NCI-H446 (cell line): ENCODE results near the gene PKP3.
"Not testable (repeated sequence)": the region's sequence is repeated elsewhere in the genome, so short reads cannot be mapped to it uniquely, and the experiment has no call there.

Experiments
- DNase-seq, 2 experiments: peaks; one replicate each; lab custom pipeline; 2025; lab: John Stamatoyannopoulos, UW

PKP3 gene

DNA sequence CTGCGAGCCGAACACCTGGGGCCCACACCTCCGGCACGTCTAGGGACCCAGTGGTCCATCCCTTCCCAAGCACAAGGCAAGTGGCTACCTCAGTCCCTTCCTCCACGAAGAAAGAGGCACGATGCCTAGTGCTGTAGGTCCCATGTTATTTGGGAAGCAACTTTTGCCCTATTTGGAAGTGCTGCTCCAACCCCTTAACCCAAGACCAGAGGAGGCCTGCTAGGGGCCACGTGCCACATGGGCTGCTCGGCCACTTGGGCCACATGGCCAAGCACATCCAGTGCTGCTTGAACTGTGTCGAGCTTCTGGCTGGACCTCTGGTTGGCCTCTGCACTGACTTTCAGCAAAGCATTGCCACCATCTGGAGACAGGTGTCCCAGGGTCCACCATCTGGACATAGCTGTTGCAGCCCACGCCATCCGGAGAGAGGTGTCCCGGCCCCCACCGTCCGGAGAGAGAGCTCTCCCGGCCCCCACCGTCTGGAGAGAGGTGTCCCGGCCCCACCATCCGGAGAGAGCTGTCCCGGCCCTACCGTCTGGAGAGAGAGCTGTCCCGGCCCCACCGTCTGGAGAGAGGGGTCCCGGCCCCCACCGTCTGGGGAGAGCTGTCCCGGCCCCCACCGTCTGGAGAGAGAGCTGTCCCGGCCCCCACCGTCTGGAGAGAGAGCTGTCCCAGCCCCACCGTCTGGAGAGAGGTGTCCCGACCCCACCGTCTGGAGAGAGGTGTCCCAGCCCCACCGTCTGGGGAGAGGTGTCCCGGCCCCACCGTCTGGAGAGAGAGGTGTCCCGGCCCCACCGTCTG lies 31.2 kb upstream of the PKP3 start:
- no peak for DNase-seq

DNA sequence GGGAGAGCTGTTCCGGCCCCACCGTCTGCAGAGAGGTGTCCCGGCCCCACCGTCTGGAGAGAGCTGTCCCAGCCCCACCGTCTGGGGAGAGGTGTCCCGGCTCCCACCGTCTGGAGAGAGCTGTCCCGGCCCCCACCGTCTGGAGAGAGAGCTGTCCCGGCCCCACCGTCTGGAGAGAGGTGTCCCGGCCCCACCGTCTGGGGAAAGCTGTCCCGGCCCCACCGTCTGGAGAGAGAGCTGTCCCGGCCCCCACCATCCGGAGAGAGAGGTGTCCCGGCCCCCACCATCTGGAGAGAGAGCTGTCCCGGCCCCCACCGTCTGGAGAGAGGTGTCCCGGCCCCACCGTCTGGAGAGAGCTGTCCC lies 30.6 kb upstream of the PKP3 start:
- not testable (repeated sequence) for DNase-seq

DNA sequence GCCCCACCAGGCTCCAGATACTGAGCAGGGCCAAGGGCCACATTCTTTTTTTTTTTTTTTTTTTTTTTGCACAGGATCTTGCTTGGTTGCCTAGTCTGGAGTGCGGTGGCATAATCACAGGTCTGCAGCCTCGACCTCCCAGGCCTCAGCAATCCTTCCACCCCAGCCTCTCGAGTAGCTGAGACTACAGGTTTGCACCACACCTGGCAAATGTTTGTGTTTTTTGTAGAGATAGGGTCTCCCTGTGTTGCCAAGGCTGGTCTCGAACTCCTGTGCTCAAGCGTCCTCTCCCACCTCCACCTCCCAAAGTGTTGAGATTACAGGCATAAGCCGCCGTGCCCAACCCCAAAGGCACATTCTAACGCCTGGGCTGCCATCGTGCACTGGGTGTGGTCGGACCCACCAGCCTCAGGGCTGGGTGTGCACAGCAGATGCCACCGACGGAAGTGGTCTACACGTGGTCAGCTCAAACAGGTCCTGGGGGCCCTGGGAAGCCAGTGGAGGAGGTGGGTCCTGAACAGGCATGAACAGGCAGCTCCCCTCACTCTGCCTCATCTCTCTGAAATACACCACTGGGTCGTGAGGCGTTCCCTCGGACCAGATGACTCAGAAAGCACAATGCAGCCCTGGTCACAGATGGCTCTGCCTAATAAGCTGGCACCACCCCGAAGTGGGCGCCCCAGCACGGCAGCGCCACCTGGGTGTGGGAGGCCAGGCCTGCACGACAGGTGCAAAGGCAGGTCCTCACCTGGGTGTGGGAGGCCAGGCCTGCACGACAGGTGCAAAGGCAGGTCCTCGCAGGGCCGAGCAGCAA lies 29.9 kb upstream of the PKP3 start:
- peak in 1 of 2 experiments; percentile 54 for DNase-seq

DNA sequence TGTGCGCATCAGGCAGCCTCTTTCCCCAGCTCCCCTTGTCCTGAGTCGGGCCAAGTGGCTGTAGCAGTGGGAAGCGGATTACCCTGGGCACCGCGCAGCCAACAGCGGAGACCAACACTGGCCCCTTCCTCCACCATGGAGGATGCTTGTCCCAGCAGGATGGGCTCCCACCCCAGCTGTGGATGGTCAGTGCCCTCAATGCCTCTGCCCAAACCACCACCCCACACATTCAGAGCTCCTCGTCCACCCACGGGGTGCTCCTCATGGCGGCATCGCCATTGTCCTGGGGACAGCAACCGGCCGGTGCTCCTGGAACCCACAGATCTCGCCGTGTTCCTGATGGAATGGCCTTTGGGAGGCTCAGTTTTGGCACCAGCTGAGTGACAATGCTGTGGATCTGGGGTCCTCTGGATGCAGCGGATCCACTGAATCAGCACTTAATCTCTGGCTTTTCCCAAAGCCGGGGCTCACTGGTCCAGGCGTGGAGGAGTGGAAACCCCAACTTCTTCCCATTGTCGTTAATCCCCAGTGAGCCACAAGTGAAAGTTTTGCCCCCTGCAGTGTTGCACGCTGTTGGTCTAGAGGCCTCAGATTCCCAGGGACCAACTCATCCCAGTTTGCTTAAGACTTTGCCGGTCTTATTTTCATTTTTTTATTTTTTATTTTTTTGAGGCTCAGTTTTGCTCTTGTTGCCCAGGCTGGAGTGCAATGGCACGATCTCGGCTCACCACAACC lies 28.9 kb upstream of the PKP3 start:
- no peak for DNase-seq

DNA sequence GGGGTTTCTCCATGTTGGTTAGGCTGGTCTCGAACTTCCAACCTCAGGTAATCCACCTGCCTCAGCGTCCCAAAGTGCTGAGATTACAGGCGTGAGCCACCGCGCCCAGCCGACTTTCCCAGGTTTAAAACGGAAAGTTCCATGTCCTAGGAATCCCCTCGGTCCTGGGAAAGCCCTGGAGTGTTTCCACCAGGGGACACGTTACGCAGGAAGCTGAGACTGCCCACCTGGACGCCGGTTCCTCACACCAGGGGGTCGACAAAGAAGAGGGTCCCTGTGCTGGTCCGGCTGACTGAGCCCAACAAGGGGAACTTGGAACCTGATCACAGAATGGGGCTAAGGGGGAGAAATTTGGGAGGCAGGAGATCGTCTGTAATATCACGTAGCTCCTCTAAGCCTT lies 28.2 kb upstream of the PKP3 start:
- no peak for DNase-seq

DNA sequence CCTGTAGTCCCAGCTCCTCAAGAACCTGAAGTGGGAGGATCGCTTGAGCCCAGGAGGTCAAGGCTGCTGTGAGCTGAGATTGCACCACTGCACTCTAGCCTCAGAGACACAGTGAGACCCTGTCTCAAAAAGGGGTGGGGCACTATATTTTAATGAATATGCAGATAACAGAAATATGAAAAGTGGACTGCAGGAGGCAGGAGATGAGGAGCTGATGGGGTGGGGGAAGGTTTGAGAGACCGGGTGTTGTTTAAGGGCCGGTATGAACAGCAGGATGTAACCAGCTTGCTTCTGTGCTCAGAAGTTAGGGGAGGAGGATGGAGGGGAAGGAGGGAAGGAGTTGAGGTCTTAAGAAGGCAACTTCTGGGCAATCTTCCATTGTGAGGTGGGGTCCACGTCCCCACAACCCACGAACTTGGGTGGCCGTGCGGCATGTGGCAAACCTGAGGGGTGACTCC lies 26.0 kb upstream of the PKP3 start:
- DNase-seq, result no peak

DNA sequence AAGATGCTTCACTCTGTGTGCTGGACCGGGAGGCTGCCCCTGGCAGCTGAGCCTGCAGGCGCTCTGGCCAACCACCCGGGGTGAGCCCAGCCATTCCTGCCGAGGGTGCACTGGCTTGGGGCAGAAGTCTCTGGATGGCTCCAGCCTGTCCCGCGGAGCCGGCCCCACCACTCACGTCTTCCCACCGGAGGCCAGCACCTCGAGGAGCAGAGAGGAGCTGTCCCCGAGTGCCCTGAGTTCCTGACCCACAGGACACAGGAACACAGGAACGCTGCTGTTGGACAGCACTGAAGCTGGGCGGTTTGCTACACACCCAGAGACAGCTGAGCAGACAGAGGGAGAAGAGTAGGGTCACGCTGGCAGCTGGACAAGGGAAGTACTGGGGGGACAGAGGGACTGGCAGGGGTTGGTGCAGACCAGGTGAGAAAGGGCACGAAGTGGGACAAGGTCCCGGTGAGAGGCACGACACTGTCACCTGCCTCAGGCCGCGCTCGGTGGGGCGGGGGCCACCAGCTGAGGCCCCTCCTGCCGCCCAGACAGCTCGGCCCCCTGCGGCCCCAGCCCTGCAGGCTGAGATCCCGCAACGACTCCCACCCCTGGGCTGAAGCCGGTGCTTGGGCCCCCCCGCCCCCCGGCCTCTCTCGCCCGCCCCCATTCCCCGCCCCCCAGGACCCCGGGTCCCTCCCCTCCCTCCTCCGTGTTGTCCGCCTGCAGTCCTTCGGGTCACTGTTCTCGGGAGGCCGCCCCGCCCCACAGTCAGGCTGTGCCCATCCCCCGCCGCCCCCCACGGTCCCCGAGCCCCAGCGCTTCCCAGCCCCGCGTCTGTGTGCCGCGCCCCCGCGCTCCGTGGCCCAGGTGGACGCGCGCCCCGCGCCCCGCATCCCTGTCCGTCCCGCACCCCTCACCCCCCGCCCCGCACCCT lies 25.3 kb upstream of the PKP3 start:
- no peak for DNase-seq

DNA sequence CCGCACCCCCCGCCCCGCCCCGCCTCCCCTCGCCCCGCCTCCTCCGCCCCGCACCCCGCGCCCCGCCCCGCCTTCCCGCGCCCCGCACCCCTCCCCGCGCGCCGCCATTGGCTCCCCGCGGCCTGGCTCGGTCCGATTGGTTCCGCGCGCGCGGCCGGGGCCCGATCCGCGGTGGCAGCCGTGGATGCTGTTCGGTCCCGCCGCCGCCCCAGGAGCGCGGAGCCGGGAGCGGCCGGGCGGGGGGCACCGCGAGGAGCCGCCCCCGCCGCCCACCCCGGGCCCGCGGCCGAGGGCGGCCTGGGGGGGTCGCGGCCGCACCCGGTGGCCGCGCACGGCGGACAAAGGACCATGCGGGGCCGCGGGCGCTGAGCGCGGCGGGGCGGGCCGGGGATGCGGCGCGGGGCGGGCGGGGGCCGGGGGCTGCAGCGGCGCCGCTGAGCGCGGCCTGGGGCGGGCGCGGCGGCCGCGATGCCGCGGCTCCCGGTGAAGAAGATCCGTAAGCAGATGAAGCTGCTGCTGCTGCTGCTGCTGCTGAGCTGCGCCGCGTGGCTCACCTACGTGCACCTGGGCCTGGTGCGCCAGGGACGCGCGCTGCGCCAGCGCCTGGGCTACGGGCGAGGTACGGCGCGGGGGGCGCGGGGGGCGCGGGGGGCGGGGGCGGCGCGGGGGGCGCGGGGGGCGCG lies 24.5 kb upstream of the PKP3 start, which contains the start of gene B4GALNT4:
Gene B4GALNT4 (plus strand): TSS at position 164 of the 683 bp plus-strand sequence. CDS start 305 bp downstream, at position 469.
- DNase-seq, result peak in 1 of 2 experiments; percentile 48

DNA sequence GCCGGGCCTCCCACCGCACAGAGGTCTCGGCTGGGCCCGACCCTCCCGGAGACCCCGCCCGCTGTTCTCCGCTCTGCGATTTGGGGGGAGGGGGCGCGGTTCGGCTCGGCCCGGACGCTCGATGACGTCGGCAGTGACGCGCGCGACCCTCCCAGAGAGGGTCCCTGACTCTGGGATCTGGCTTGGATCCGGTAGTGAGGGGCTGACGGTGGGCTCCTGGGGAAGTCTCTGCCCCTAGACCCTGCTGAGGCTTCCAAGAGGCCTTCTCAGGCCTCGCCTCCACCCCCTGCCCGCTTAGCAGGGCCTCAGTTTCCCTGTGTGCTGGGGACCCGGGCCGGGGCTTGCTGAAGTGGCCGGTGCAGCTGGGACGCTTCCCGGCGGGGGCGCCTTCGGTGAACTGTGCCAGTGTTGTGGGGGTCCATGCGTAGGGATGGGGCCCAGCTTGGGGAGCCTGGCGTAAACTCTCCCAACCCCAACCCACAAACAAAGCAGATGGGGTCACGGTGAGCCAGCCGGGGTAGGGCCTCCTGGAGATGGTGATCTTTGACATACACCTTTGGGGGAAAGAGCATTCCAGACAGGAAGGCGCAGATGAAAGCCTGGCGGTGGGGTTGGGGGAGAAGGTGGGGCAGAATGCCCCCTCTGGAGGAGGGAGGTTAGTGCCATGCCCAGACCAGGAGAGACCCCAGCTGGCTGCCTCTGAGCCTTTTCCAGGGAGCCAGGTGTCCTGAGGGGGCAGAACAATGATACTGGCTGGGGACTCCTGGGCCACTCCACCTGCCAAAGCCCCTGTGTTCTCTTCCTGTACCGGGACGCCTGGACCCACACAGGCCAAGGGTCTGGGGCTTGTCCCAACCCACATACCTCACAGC lies 23.7 kb upstream of the PKP3 start:
- DNase-seq, result no peak

DNA sequence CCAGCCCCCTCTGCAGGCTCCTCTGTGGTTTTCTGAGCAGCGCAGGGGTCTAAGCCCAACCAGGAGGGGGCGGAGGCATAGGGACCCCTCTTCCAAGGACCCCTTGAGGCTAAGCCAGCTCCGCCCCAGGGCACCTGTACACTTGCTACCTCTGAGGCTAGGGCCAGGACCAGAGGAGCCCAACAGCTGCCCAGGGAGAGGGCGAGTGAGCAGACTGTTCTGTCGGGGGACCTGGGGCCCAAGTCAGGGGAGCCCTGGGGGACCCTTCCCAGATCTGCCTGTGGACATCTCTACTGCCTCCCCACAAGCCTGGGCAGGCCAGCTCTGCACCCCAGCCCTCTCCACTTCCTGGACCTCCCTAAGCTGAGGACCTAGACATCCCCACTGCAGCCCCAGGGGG lies 23.0 kb upstream of the PKP3 start:
- DNase-seq, result no peak

DNA sequence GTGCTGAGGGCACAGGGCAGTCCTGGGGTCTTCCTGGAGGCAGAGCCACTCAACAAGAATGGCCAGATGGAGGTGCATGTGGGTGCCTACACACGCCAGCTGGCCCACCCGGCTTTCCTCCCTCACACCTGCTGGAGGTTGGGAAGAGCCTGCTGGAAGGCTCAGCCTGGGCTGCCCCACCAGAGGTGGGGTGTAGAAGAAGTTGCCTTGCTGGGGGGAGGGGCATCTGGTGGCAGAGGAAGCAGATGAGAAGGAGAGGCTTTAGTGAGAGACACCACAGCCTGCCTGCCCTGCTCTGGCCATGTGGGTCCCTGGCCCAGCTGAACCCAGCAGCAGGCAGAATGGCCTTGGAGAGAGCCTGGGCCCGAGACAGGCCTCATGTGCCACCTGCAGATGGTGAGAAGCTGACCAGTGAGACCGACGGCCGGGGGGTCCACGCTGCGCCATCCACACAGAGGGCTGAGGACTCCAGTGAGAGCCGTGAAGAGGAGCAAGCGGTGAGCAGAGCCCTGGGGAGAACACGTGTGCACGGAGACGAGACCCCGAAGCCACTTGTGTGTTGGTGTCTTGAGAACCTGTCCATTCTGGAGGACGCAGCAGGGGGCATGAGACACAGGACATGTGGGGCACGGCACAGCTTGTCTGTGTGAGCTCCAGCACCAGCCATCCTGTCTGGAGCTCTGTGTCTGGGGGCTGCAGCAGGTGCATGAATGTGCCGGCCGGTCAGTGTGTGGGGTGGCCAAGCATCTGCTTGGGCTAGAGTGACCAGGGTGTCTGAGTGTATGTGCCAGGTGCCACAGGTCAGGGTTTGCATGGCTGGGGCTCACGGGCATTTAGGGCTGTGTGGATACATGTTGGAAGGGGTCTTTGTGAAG lies 22.1 kb upstream of the PKP3 start:
- no peak for DNase-seq

DNA sequence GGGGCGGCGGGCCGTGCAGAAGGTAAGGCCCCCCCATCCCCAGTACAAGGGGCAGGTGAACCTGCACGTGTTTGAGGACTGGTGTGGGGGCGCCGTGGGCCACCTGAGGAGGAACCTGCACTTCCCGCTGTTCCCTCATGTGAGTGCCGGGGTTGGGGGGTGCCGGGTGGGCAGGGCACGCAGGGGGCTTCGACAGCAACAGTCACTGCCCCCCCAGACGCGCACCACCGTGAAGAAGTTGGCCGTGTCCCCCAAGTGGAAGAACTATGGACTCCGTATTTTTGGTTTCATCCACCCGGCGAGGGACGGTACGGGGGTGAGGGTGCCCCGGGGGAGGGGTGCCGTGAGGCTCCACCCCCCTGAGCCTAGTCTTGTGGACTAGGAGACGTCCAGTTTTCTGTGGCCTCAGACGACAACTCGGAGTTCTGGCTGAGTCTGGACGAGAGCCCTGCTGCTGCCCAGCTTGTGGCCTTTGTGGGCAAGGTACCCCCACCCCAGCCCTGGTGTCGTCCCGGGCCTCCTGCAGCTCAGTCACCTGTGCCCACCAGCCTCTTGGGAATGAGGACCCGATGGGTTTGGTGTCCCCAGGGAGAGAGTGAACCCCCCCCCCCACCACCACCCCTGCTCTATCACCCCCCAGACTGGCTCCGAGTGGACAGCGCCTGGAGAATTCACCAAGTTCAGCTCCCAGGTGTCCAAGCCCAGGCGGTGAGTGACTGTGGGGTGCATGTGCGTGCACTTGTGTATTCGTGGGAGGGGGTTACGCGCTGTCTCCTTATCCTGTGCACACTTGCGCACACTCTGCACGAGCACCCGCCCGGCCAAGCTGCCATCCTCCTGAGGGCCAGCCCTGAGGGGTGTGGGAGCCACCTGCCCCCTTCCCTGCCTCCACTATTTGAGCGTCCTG lies 20.9 kb upstream of the PKP3 start:
- DNase-seq, result no peak

DNA sequence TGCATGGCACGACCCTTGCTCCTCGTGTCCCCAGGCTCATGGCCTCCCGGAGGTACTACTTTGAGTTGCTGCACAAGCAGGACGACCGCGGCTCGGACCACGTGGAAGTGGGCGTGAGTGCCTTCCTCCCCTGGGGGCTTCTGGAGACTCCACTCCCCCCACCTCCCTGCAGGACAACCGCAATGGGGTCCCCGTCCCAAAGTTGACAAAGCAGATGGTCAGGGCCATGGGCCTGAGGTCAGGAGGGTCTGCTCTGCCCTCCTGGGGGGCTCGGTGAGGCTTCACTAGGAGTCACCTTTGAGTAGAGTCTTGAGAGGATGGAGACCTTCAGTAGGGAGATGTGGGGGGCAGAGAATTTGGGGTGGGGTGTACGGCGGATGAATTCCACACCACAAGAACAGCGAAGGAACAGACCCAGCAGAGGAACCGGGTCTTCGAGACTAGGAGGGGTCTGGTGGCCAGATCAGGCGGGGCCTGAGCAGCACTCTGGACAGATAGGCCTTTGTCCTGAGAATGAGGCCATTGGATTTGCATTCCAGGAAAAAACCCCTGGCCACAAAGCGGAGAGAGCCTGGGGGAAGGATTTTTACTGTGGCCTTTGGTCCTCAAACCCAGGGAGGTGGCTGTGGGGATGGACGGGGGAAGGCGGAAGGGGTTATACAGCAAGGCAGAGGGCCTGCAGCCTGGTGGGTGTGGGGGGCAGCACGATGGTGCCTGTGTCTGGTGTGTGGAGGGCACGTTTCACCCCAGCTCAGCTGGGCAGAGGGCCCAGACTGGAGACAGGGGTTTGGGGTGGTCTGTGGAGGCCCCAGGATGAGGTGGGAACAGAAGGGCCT lies 20.1 kb upstream of the PKP3 start:
- no peak for DNase-seq

DNA sequence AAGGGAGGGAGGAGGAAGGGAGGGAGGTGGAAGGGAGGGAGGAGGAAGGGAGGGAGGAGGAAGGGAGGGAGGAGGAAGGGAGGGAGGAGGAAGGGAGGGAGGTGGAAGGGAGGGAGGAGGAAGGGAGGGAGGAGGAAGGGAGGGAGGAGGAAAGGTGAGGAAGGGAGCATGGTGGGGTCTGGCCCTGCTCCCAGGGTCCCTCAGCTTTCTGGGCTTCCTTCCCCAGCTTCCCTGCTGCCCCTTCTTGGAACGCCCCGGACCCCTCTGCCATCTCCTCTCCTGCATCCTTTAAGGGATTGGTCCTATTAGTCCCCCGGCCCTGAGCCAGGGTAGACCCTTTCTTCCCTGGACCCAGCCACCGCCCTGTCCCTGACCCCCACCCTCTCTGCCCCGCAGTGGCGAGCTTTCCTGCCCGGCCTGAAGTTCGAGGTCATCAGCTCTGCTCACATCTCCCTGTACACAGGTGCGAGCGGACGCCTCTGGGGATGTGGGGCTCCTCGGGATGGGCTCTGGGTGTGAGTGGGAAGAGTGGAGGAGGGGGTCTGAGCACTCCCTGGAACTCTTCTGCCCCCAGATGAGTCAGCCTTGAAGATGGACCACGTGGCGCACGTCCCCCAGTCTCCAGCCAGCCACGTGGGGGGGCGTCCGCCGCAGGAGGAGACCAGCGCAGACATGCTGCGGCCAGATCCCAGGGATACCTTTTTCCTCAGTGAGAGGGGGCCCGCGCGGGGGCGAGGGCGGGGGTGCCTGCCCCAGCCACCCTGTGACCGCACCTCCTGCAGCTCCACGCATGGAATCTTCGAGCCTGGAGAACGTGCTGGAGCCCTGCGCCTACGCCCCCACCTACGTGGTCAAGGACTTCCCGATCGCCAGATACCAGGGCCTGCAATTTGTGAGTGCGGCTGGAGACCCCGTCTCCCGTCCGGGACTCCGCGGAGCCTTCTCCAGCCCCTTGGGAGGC lies 18.7 kb upstream of the PKP3 start:
- DNase-seq, result no peak

DNA sequence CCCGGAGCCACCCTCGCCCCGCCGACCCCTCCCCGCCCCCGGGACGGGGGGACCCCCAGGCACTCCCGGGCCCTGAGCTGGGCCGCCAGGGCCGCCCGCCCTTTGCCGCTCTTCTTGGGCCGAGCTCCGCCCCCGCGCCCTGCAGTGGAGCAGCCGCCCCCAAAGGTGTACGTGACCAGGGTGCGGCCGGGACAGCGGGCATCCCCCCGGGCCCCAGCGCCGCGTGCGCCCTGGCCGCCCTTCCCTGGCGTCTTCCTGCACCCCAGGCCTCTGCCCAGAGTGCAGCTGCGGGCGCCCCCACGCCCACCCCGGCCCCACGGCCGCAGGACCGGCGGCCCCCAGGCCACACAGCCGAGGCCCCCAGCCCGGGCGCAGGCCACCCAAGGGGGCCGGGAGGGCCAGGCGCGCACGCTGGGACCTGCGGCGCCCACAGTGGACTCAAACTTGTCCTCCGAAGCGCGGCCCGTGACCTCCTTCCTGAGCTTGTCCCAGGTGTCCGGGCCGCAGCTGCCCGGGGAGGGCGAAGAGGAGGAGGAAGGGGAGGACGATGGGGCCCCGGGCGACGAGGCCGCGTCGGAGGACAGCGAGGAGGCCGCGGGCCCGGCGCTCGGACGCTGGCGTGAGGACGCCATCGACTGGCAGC lies 17.4 kb upstream of the PKP3 start:
- no peak for DNase-seq
